Gastrocnemius medialis (tissue), 4 donors: ENCODE results near the gene KCND3.

Source experiments
- POLR2A ChIP-seq, 2 donors: fragments of 450-650 bp; IDR thresholded peaks; one replicate each; pipeline ENCODE4 v1.6.1; 2017; ENCODE audit warnings: antibody characterized with exemption in 2 of 2, mild to moderate bottlenecking in 2 of 2, moderate library complexity in 2 of 2
- TF ChIP-seq, protein P1 (sequence below), 5 experiments: fragments of 450-650 bp in 3 of 5; fragments of 200-600 bp in 2 of 5; sonication (generic) in 2 of 5; IDR thresholded peaks in 4 of 5; conservative IDR thresholded peaks in 1 of 5; 1 replicate in 4 of 5; 2 replicates in 1 of 5; pipeline ENCODE4 v1.5.1; 2016 to 2019; ENCODE audit warnings: antibody characterized with exemption in 5 of 5, mild to moderate bottlenecking in 3 of 5, moderate library complexity in 3 of 5

DNA sequence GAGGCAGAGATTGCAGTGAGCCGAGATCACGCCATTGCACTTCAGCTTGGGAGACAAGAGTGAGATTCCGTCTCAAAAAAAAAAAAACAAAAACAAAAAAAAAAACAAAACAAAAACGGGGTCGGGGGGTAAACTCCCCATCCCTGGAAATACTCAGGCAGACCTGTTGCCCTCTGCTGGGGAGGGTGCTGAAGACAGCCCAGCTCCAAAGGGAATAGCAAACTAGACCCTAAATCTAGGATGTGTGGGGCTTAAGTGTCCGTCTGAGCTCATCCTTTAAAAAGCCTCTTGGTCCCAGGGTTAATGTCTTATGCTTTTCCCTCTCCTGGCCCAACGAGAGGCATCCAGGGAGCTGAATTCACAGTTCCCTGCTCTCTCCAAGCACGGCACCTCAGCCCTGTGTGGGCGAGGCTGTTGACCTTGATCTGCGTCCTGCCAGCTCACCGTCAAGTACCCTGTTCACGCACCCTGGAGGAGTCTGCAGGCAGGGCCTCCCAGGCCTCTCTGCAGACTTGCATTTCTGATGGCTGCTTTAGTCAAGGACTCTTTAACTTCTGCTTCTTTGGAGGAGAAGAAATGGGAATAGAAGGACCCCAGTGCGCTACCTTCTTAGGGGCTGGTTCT, 22.3 kb downstream of the KCND3 start:
- TF ChIP-seq, protein P1, sequence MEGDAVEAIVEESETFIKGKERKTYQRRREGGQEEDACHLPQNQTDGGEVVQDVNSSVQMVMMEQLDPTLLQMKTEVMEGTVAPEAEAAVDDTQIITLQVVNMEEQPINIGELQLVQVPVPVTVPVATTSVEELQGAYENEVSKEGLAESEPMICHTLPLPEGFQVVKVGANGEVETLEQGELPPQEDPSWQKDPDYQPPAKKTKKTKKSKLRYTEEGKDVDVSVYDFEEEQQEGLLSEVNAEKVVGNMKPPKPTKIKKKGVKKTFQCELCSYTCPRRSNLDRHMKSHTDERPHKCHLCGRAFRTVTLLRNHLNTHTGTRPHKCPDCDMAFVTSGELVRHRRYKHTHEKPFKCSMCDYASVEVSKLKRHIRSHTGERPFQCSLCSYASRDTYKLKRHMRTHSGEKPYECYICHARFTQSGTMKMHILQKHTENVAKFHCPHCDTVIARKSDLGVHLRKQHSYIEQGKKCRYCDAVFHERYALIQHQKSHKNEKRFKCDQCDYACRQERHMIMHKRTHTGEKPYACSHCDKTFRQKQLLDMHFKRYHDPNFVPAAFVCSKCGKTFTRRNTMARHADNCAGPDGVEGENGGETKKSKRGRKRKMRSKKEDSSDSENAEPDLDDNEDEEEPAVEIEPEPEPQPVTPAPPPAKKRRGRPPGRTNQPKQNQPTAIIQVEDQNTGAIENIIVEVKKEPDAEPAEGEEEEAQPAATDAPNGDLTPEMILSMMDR (IDR thresholded peaks at IDR 0.05 in 4 of 5, conservative IDR thresholded peaks at IDR 0.05 in 1 of 5) = no peak
- TF ChIP-seq POLR2A (IDR thresholded peaks at IDR 0.05) = no peak
